DMS153 treated with DMSO at 0.1 percent for 48 hours (cell line): ENCODE data around the gene TPI1.
A peak's percentile ranks its signal among the peaks of the same experiment; 100 is the strongest.
"Not testable (repeated sequence)": the region's sequence is repeated elsewhere in the genome, so short reads cannot be mapped to it uniquely, and the experiment has no call there.

Experiments used
- DNase-seq: peaks from one replicate; lab custom pipeline; 2025; ENCODE audit not compliant: unreplicated experiment; lab: John Stamatoyannopoulos, UW

The TPI1 gene

GRCh38 chr12:6868211-6869048 is 1.1 kb downstream of the TPI1 start:
- no peak for DNase-seq

DNA sequence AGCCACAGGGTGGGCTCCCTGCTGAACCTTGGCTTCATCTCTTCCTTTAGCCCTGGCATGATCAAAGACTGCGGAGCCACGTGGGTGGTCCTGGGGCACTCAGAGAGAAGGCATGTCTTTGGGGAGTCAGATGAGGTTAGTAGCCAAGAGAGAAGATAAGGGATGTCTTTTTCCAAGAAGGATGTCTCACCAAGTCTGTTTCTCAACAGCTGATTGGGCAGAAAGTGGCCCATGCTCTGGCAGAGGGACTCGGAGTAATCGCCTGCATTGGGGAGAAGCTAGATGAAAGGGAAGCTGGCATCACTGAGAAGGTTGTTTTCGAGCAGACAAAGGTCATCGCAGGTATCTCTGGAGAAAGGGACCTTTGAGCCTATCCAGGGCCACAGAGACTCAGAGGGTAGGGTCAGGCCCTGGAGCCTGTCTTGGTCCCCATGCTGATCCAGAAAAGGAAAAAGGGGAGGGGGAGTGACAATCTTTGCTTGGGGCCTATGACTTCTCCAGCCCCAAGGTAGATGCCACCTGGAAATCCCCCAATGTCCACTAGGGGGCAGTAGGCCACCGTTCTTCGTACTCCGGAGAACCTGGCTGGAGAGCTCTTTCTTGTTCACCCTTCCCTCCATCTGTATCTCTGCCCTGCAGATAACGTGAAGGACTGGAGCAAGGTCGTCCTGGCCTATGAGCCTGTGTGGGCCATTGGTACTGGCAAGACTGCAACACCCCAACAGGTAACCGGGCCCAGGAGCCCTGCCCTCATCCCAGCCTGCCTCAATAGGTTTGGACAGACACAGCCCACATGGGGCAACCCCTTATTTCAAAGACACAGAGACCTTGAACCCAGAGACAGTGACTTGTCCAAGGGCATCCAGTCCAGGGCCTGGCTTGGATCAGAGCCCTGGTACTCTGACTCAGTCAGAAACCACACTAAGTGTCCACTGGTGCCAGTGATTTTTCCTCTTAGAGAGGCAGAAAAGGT is 2.0 kb downstream of the TPI1 start:
- peak; percentile 65 for DNase-seq

DNA sequence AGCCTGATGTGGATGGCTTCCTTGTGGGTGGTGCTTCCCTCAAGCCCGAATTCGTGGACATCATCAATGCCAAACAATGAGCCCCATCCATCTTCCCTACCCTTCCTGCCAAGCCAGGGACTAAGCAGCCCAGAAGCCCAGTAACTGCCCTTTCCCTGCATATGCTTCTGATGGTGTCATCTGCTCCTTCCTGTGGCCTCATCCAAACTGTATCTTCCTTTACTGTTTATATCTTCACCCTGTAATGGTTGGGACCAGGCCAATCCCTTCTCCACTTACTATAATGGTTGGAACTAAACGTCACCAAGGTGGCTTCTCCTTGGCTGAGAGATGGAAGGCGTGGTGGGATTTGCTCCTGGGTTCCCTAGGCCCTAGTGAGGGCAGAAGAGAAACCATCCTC is 3.0 kb downstream of the TPI1 start:
- DNase-seq: not testable (repeated sequence)

DNA sequence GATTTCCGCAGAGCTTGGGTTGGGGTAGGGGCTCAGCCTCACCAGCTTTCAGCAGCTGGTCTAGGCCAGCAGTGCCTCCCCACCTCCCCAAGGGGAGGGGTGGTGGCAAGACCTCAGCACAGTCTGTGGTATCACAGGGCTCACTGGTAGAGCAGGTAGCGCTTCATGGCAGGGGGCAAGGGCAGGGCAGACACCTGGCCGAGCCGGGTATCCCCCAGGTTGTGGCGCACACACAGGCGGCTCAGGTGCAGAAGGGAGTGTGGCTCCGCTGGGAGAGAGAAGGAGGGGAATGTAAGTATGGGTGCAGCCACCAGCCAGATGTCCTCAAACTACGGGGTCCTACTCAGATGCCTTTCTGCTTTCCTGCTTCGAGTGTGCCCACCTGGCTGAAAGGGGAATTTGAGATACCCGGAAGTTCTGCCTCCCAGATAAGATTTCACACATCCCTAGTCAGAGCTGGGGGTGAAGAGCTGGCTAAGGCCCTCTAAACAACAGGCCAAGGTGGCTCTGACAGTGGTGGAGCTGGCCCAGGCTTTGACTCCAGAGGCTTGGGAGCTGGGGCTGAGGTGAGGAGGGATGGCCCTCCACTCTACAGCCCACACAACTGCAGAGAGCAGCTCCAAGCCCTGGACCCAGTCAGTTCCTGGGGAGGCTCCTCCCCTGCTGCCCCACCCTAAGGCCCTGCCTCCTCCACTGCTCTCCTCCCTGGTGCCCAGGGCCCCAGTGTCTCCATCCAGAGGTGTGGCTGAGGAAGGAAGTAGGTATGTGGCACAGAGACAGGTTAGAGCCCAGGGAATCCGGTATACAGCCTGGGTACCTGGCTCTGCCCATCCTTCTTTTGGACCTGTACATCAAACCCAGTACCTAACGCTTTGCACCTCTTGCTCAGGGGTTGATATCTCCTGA is 4.0 kb downstream of the TPI1 start:
- DNase-seq: no peak

DNA sequence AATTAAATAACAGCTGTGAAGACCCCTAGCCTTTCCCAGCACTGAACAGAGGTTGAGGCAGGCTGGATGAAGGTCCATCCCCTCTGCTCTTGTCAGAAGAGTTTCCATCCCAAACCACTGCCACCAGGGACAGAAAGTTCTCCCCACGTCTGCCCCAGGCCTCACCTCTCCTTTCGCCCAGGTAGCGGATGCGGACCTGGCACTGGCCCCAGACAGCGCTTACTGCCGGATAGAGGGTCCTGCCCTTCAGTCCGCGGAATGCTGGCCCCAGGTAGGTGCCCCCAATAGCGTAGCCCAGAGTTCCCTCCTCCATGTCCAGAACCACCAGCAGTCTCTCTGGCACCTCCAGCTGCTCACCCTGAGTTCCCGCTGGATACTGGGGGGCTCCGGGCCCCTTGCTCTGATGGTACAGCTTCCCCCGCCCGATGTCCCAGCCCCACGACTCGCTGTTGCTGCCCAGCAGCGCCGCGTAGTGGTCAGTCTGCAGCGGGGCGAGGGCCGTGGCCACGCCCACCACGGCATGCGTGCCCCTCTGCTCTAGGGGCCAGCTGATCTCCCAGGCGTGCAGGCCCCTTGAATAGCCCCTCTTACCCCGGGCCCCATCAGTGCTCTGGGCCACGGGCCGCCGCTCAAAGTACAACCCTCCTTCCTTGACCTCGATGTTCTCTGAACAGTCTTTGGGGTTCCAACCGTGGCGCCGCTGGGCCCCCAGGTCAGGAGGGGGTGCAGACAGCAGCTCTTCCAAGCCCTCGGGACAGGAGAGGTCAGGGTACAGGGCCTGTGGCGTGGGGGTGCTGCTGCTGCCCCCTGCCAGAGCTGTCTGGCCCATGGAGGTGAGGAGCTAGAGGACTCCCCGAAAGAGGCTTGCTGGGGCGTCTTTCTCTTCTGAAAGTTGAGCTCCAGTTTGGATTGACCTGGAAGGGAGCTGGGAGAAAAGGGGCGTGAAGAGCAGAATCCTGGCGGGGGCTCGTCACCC is 5.0 kb downstream of the TPI1 start:
- DNase-seq: peak; percentile 35

GRCh38 chr12:6873094-6874014 is 6.0 kb downstream of the TPI1 start, which contains the start of gene SPSB2:
TSS of gene SPSB2 (minus strand) at chr12:6873303. CDS start at chr12:6872901, 402 bp downstream.
- peak; percentile 82 for DNase-seq

DNA sequence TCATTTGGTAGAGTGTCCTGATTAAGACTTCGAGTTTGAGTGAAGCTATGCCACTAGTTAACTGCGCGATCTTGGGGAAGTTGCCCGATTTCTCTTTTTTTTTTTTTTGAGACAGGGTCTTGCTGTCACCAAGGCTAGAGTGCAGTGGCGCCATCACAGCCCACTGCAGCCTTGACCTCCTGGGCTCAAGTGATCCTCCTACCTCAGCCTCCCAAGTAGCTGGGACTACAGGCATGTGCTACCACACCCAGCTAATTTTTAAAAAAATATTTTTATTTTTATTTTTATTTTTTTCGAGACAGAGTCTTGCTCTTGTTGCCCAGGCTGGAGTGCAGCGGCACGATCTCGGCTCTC is 6.7 kb downstream of the TPI1 start:
- not testable (repeated sequence) for DNase-seq

DNA sequence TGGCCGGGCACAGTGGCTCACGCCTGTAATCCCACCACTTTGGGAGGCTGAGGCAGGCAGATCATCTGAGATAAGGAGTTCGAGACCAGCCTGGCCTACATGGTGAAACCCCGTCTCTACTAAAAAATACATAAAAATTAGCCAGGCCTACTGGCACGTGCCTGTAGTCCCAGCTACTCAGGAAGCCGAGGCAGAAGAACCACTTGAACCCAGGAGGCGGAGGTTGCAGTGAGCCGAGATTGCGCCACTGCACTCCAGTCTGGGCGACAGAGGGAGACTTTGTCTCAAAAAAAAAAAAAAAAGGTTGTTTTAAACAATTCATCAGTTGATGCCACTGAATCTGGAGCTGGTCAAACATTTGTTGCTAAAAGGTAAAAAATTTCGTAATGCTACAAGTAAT is 12.5 kb downstream of the TPI1 start:
- DNase-seq: not testable (repeated sequence)

DNA sequence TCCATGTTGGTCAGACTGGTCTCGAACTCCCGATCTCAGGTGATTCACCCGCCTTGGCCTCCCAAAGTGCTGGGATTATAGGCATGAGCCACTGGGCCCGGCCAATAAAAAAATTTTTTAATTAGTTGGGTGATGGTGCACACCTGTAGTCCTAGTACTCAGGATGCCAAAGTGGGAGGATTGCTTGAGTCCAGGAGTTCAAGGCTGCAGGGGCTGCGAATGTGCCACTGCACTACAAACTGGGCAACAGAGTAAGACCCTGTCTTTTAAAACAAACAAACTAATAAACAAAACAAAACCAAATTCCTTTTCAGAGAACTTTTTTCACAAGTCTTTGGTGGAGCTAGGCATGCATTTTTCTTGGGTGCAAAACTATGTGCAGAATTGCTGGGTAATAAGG is 15.9 kb downstream of the TPI1 start:
- no peak for DNase-seq

DNA sequence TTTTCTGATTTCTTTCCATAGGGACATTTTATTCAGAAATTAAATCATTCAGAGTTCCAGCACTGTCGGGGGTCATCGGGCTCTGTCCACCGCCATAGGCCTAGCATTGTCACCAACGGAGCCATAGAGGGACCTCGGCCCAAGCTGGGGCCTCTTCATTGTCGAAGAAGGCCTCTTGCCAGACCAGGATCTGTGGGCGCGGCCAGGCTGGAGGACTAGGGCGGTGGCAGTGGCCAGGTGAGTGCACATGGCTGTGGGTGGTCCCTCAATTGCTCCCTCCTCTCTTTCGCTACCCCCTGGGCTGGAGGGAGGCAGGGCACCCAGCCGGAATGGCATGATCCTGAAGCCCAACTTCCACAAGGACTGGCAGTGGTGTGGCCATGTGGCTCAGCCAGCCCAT is 16.4 kb downstream of the TPI1 start:
- no peak for DNase-seq

GRCh38 chr12:6884539-6884938 is 17.2 kb downstream of the TPI1 start:
- DNase-seq: no peak

- not testable (repeated sequence) for DNase-seq
Observed at GRCh38 chr12:6886206-6886999, 19.1 kb downstream of the TPI1 start.

- DNase-seq: no peak
Observed at GRCh38 chr12:6887460-6887859, 20.1 kb downstream of the TPI1 start.

DNA sequence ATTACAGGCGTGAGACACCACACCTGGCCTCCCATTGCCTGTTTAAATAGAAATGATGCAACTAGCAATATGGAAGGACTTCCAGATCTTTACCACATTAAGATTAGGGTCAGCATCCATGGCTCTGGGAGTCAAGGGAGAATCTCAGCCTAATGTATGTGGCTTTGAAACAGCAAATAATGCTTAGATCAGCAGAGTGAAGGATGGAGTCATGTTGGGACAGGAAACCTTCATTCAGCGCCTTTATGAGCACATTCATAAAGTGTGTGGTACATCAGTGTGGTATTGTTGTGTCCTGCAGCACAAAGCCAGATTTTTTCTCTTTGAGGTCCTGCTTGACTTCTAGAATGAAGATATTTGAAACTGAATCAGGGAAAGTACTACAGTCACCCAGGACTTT is 21.0 kb downstream of the TPI1 start:
- no peak for DNase-seq

DNA sequence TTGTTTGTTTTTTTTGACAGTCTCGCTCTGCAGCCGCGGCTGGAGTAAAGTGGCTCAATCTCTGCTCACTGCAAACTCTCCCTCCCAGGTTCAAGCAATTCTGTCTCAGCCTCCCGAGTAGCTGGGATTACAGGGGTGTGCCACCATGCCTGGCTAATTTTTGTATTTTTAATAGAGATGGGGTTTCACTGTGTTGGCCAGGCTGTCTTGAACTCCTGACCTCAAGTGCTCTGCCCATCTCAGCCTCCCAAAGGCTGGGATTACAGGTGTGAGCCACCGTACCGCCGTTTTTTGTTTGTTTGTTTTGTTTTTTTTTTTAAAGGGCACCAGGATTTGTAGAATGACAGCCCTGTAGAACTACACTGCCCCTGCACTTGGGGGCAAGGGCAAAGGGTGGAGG is 21.5 kb downstream of the TPI1 start:
- DNase-seq: not testable (repeated sequence)

DNA sequence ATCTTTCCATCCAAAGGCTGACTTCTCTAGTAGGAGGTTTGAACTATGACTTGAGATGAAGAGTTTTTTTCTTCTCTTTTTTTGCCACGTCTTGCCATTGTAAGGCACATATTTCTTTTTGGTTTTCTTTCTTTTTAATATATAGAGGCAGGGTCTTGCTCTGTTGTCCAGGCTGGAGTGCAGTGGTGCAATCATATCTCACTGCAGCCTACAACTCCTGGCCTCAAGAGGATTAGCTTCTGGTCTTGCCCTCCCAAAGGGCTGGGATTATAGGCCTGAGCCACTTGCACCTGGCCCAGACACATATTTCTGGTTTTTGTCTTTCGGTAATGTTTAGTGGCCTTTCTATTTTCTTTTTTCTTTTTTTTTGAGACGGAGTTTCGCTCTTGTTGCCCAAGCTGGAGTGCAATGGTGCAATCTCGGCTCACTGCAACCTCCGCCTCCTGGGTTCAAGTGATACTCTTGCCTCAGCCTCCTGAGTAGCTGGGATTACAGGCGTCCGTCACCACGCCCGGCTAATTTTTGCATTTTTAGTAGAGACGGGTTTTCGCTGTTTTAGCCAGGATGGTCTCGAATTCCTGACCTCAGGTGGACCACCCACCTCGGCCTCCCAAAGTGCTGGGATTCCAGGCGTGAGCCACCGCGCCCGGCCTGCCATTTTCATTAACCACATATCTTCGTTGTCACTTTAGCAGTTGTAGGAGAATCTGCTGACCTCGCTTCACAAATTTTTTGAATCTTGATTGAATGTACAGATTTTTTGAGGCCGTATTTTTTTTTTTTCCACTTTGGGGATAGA is 22.6 kb downstream of the TPI1 start:
- DNase-seq: not testable (repeated sequence)
